HUDEP-2 (cell line): ENCODE data around the gene LEAP2.
"Not testable (repeated sequence)": the region's sequence is repeated elsewhere in the genome, so short reads cannot be mapped to it uniquely, and the experiment has no call there.

Source experiments
- DNase-seq, 76 experiments: peaks; one replicate each; lab custom pipeline; 2025; ENCODE audit not compliant: unreplicated experiment in 76 of 76; lab: John Stamatoyannopoulos, UW

Gene LEAP2

GRCh38 chr5:132840313-132840712 lies 33.2 kb upstream of the LEAP2 start:
- no peak for DNase-seq

GRCh38 chr5:132840896-132841295 lies 32.6 kb upstream of the LEAP2 start:
- DNase-seq = no peak

- no peak for DNase-seq
These were observed 32.2 kb upstream of the LEAP2 start for GRCh38 chr5:132841305-132841704.

GRCh38 chr5:132848270-132848669 lies 25.2 kb upstream of the LEAP2 start:
- no peak for DNase-seq

- DNase-seq = no peak
These were observed 24.1 kb upstream of the LEAP2 start for GRCh38 chr5:132849347-132849746.

- DNase-seq = no peak
These were observed 23.4 kb upstream of the LEAP2 start for GRCh38 chr5:132850066-132850465.

DNA sequence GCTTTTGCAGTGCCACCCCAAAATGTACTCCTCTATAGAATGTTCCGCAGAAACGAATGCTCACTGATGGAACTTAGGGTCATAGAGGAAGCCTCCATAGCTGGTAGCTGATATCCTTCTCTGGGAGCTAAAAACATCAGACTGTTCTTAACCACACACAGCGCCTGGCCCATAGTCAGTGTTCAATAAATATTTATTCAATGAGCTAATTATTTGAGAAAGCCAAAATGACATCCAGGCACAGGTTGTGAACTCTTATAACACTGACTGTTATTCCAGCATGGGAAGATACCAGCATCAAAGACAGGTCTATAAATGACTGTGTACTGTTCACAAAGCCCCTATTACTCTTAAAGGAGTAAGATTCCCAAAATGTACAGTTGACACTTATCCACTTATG lies 20.1 kb upstream of the LEAP2 start:
- no peak for DNase-seq

DNA sequence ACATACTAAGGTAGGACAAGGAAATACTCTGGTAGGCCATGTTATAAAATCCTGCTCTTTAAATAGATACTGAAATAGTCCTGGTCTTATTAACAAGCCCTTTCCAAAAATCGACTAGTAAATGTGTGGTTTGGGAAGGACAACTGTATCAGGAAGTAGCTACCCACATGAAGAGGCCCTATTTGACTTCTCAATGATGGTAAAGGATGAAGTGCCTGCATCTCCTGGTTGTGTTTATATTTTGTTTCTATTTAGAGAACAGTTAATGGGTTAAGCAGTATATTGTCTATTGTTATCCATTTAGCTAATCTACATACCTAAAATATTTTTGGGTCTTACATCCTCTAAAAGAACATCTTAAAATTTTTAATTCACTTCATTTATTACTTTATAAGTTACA lies 19.7 kb upstream of the LEAP2 start:
- no peak for DNase-seq

DNA sequence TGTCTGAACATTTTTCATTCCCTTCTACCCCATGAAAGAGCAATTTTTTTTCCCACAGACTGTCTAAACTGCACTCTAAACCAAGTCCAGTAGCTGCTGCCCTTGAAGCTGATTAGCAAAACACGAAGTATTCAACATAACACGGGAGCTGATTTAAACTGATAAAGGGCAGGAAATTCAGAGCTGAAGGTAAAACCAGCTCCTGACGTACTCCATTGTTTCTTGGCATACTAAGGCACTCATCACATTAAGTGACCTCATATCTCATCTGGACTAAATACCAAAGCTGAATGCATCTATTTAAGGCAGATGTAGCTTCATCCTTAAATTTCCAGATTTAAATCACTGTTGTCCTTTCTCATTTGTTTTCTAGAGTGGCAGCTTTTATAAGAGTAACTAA lies 19.2 kb upstream of the LEAP2 start:
- no peak for DNase-seq

DNA sequence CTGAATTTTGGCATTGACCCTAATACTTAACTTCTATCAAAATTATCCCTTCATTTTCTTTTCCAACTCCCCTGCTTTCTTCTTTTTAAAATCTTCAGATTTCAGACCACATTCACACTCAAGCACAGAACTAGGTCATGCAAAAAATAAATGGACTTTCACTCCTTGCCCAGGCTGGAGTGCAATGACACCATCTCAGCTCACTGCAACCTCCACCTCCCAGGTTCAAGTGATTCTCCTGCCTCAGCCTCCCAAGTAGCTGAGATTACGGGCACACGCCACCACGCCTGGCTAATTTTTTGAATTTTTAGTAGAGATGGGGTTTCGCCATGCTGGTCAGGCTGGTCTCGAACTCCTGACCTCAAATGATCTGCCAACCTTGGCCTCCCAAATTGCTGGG lies 18.5 kb upstream of the LEAP2 start:
- not testable (repeated sequence) for DNase-seq

DNA sequence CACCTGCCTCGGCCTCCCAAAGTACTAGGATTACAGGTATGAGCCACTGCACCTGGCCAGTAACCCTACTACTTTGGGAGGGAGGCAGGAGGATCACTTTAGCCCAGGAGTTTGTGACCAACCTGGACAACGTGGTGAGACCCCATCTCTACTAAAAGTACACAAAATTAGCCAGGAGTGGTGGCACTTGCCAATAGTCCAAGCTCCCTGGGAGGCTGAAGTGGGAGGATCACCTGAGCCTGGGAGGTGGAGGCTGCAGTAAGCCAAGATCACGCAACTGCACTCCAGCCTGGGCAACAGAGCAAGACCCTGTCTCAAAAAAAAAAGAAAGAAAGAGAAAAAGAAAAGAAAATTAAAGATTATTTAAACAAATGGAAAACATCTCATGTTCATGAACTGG lies 17.5 kb upstream of the LEAP2 start:
- DNase-seq = no peak

DNA sequence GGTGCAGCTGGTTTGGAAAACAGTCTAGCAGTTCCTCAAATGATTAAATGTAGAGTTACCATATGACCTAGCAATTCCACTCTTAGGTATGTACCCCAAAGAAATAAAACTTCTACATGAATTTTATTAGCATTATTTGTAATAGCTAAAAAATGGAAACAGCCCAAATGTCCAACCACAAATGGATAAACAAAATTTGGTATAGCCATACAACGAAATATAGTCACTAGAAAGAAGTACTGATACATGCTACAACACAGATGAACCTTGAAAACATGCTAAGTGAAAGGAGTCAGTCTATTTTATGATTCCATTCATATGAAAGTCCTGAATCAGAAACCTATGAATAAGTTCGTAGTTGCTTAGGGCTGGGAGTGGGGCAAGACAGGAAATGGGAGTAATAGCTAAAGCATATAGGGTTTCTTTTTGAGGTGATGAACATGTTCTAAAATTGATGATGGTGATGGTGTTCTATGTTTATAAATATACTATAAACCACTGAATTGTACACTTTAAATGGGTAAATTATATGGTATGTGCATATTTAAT lies 13.5 kb upstream of the LEAP2 start:
- no peak for DNase-seq

DNA sequence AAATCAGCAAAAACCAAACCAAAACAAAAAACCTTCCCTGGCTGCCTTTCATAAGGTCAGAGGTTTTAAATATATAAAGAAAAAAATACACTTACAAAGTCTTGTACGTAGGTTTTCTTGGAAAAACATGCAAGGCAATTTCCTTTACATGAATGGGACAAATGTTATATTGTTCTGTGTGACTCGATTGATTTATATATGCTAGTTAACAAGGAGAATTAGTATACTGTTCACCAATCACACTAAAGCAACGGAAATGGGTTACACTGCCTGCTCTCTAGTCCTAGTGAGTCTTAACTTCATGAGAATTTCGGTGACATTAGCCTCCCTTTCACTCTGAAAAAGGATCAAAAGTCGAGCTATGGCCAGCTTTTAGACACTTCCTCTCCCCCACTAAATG lies 12.7 kb upstream of the LEAP2 start:
- DNase-seq = no peak

DNA sequence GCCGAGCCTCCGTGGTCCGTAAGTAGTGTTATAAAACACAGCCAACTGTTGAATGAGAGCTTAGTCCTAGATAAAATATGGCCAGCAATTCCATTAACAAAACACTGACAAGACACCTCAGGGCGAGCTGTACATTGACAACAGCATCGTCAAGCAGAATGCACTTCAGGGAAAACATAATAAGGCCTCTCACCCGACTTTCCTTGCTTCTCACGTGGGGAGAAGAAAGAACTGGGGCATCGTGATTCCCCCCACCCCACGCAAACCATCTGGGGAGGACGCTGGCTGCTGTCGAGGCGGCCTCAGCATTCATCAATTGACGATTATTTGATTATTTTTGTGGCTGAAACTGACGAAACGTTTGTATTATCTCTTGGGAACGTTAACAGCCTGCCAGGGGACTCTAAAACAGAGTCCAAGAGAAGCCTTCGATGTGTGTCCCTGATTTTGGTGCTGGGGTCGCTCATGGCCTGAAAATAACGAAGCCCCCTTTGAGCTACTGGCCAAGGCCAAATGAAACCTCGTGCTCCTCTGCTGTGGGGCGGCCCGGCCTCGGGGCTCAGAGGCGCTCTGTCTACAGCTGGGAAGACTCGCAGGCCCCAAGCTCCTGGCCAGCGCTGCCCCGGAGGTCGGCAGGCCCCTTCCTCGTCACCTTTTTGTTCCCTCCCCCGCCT lies 7.7 kb upstream of the LEAP2 start:
- DNase-seq = peak in 1 of 76 experiments; percentile 8

GRCh38 chr5:132866342-132867045 lies 7.0 kb upstream of the LEAP2 start, which contains the start of the genes GDF9 and UQCRQ:
GDF9 (minus strand) TSS chr5:132866469; CDS start chr5:132864533, 1,936 bp downstream.
UQCRQ (plus strand) TSS chr5:132866642; CDS start chr5:132866882, 240 bp downstream.
- peak; percentile 21 to 99 (median 95) for DNase-seq

DNA sequence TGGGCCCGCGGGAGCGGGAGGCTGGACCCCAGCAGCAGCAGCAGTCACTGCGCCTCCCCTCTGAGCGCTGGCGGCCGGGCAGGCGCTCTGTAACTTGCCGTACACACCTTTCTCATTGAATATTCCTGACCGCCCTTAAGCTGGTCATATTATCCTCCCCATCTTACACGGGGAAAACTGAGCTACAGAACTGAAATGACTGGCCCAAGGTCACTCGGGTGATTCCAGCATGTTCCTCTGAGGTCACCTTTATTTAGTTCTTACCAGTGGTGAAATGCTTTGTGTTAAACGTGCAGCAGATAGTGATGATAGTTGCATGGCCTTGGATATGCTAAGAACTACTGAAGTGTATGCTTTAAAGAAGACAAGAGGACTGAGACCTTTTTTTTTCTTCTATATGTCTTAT lies 6.4 kb upstream of the LEAP2 start:
- DNase-seq = peak in 3 of 76 experiments; percentile 14 to 36 (median 22)

GRCh38 chr5:132868754-132869153 lies 4.7 kb upstream of the LEAP2 start:
- no peak for DNase-seq

- DNase-seq = no peak
These were observed 2.7 kb upstream of the LEAP2 start for GRCh38 chr5:132870801-132871200.

DNA sequence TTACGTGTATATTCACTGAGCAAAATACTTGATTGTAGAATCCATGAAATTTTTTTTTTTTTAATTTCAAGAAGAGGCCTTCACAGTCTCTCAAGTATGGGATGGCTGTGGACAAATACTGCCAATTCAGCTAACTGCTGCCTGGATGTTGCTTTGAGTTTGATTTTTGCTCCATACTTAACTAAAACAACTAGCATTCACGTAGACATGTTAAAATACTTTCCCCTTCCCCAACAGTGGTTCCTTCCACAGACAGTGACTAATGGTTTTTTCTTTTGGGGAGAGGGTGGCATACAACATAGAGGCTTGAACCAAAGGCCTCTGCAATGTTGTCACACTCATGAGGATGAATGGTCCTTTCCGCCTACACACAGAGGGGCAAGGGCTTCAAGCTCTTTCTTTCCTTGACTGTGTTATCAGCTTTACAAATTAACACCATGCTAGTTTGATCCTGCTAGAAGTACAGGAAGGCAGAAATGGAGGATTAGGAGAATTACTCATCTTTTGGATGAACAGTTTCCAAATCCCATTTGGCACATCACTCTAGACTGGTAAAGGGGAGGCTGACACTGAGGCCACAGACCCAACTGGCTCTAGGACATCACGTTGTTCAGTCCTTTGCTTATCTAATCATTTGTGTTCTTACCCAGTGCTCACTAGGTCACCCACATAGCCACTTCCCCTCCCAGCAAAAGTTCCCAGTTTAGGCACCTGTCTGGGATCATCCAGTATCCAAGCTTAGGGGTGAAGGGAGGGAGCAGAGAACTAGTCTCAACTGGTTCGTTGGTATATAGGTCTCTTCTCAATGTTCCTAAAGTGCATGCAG lies 1.8 kb upstream of the LEAP2 start:
- no peak for DNase-seq

DNA sequence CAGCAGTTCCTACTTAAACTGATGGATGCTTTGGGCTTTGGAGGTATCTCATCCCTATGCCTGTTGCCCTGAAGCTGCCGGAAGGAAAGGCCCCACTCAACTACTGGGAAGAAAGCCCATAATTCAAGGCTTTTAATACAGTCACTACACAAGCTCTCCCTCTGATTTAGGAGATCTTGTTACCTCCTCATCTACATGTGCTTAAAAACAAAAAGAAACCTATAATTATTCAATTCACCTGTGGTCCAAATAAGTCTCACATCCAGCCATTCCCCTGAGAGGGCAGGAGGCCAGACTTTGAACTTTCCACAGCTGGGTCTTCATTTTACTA lies 715 bp upstream of the LEAP2 start:
- DNase-seq = no peak

DNA sequence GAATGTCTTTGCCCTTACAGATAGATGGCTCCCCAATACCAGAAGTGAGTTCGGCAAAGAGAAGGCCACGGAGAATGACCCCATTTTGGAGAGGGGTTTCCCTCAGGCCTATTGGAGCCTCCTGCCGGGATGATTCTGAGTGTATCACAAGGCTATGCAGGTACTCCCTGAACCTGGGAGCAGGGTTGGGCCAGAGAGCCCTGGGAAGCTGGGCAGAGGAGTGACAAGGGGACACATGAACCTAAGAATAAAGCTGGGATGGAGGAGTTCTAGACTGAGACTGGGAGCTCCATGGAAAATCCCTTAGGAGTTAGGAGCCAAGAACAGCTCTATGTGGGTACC lies 433 bp downstream of the LEAP2 start:
- DNase-seq = no peak
